ENCODE measurements around the gene PTCD1. TPM values are rescaled to one million over a fixed set of nuclear protein-coding genes. Genes with fewer than 3 reads are reported as not detected.

The PTCD1 gene
- total and polyA plus RNA-seq, 2 experiments from 2014 or later: 2.8 to 5.2 TPM

GRCh38 chr7:99476107-99476506 lies 37.5 kb upstream of the PTCD1 start:
- H3K36me3 ChIP-seq (ENCODE audit: low read depth): no peaks in the 10 kb centered on the region
- H3K4me1 ChIP-seq (ENCODE audit: insufficient read depth): peaks cover 10% of the 10 kb centered on the region
- DNase-seq: no peak
- H4K20me1 ChIP-seq (ENCODE audit: insufficient read depth): no peaks in the 10 kb centered on the region
- H3K27me3 ChIP-seq (replicated peaks; ENCODE audit: insufficient read depth): no peaks in the 10 kb centered on the region
- WGBS, 2 experiments (ENCODE audit: low coverage in 1 of 2, low lambda C conversion rate in 2 of 2, missing lambda C conversion rate in 2 of 2): 43 to 46% methylated on average over 5 of the region's 5 CpGs
- no peak overlapping the region for H3K4me2 ChIP-seq (ENCODE audit: unreplicated experiment)
- H2AFZ ChIP-seq: no peak overlapping the region
- no peaks in the 10 kb centered on the region for H3K9me3 ChIP-seq (ENCODE audit: low read depth)
- no peak overlapping the region for H3K9ac ChIP-seq
- TF ChIP-seq EZH2 (IDR thresholded peaks at IDR 0.05; ENCODE audit: insufficient read depth, poor library complexity, severe bottlenecking): no peak
- no peak for TF ChIP-seq EZH2phosphoT487 (IDR thresholded peaks at IDR 0.05; ENCODE audit: insufficient read depth, low read depth)
- in situ Hi-C loops (cut with MboI): no loop called here
- H3K9me2 ChIP-seq (ENCODE audit: insufficient read depth): no peaks in the 10 kb centered on the region
- peaks cover 9% of the 10 kb centered on the region; the same call in 1 of the 2 replicates for H3F3A ChIP-seq (ENCODE audit: insufficient read depth)
- H3K79me2 ChIP-seq (ENCODE audit: insufficient read depth): peaks cover 71% of the 10 kb centered on the region
- no peak overlapping the region for H3K4me3 ChIP-seq
- H3K27ac ChIP-seq: no peak overlapping the region

- H3K9me2 ChIP-seq (ENCODE audit: insufficient read depth): no peaks in the 10 kb centered on the region
- no peaks in the 10 kb centered on the region for H3K27me3 ChIP-seq (replicated peaks; ENCODE audit: insufficient read depth)
- TF ChIP-seq EZH2phosphoT487 (IDR thresholded peaks at IDR 0.05; ENCODE audit: insufficient read depth, low read depth): no peak
- no peak for TF ChIP-seq EZH2 (IDR thresholded peaks at IDR 0.05; ENCODE audit: insufficient read depth, poor library complexity, severe bottlenecking)
- H3K27ac ChIP-seq: peak overlapping the region; percentile 35
- peaks cover 19% of the 10 kb centered on the region for H3F3A ChIP-seq (ENCODE audit: insufficient read depth)
- H3K36me3 ChIP-seq (ENCODE audit: low read depth): no peaks in the 10 kb centered on the region
- H3K4me2 ChIP-seq (ENCODE audit: unreplicated experiment): peak overlapping the region; percentile 82
- H3K4me1 ChIP-seq (ENCODE audit: insufficient read depth): peaks cover 7% of the 10 kb centered on the region; the same call in 1 of the 2 replicates
- 2 to 4% methylated on average over 7 of the region's 7 CpGs for WGBS, 2 experiments (ENCODE audit: low coverage in 1 of 2, low lambda C conversion rate in 2 of 2, missing lambda C conversion rate in 2 of 2)
- H3K9ac ChIP-seq: peak overlapping the region; percentile 80
- in situ Hi-C loops (cut with MboI): no loop called here
- DNase-seq: peak; percentile 79
- no peaks in the 10 kb centered on the region for H3K9me3 ChIP-seq (ENCODE audit: low read depth)
- no peaks in the 10 kb centered on the region for H4K20me1 ChIP-seq (ENCODE audit: insufficient read depth)
- peak overlapping the region; percentile 96 for H2AFZ ChIP-seq
- peaks cover 51% of the 10 kb centered on the region for H3K79me2 ChIP-seq (ENCODE audit: insufficient read depth)
- H3K4me3 ChIP-seq: peak overlapping the region; percentile 79
Measured at GRCh38 chr7:99473315-99473596, 34.7 kb upstream of the PTCD1 start.

GRCh38 chr7:99472561-99473314 lies 34.1 kb upstream of the PTCD1 start, which contains the start of gene ZNF789:
TSS of gene ZNF789 (plus strand) at chr7:99472890. CDS start at chr7:99476457, 3,567 bp downstream.
- Histone ChIP-seq H3F3A (ENCODE audit: insufficient read depth) (peaks cover 19% of the 10 kb centered on the region), H3K9ac (peak within 1 kb of the TSS; percentile 80), H3K27ac (peak within 1 kb of the TSS; percentile 81), H3K4me2 (ENCODE audit: unreplicated experiment) (peak within 1 kb of the TSS; percentile 82), H3K9me3 (ENCODE audit: low read depth) (no peaks in the 10 kb centered on the region), H3K79me2 (ENCODE audit: insufficient read depth) (peaks cover 46% of the 10 kb centered on the region), H3K4me3 (peak within 1 kb of the TSS; percentile 79), H3K9me2 (ENCODE audit: insufficient read depth) (no peaks in the 10 kb centered on the region), H2AFZ (peak within 1 kb of the TSS; percentile 96), H4K20me1 (ENCODE audit: insufficient read depth) (no peaks in the 10 kb centered on the region), H3K27me3 (replicated peaks; ENCODE audit: insufficient read depth) (no peaks in the 10 kb centered on the region), H3K36me3 (ENCODE audit: low read depth) (no peaks in the 10 kb centered on the region), H3K4me1 (ENCODE audit: insufficient read depth) (peaks cover 7% of the 10 kb centered on the region; the same call in 1 of the 2 replicates)
- in situ Hi-C loops (cut with MboI): no loop called here
- no peak for TF ChIP-seq EZH2 (IDR thresholded peaks at IDR 0.05; ENCODE audit: insufficient read depth, poor library complexity, severe bottlenecking)
- TF ChIP-seq EZH2phosphoT487 (IDR thresholded peaks at IDR 0.05; ENCODE audit: insufficient read depth, low read depth): no peak
- WGBS, 2 experiments (ENCODE audit: low coverage in 1 of 2, low lambda C conversion rate in 2 of 2, missing lambda C conversion rate in 2 of 2): 1% methylated on average over 53 to 56 of the region's 56 CpGs
- DNase-seq: peak; percentile 99

DNA sequence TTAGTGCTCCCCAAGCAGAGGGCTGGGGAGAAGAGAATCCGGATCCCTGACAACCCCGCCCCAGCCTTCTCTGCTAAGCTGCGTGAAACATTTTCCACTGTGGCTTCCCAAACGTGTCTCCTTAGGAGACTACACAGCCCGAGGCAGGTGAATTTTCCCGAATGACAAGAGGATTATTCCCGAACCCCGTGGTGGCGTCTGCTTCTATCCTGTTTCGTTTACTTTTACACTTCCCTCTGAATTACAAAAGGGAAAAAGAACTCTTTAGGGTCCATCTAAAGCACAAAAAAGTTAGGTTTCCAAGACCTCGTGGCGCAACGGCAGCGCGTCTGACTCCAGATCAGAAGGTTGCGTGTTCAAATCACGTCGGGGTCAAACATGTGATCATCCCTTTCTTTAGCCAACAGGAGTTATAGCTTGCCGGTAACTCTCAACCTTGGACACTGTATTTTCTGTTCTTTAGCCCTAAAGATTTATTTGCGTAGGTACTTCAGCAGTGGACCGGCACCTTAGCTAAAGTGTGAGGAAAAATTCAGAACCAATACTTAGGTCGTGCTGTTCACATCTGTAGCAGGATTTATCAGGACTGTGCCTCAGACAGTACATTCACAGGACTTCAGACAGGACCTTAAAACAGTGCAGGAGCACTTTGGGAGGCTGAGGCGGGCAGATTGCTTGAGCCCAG lies 30.9 kb upstream of the PTCD1 start:
- TF ChIP-seq EZH2phosphoT487 (IDR thresholded peaks at IDR 0.05; ENCODE audit: insufficient read depth, low read depth): no peak
- no peaks in the 10 kb centered on the region for H3K9me3 ChIP-seq (ENCODE audit: low read depth)
- WGBS, 2 experiments (ENCODE audit: low coverage in 1 of 2, low lambda C conversion rate in 2 of 2, missing lambda C conversion rate in 2 of 2): 29 to 32% methylated on average over 23 of the region's 23 CpGs
- H3K9me2 ChIP-seq (ENCODE audit: insufficient read depth): no peaks in the 10 kb centered on the region
- H3K4me2 ChIP-seq (ENCODE audit: unreplicated experiment): no peak overlapping the region
- peaks cover 19% of the 10 kb centered on the region for H3F3A ChIP-seq (ENCODE audit: insufficient read depth)
- no peak overlapping the region for H3K9ac ChIP-seq
- in situ Hi-C loops (cut with MboI): no loop called here
- peak; percentile 28 for DNase-seq
- H3K27me3 ChIP-seq (replicated peaks; ENCODE audit: insufficient read depth): no peaks in the 10 kb centered on the region
- H3K36me3 ChIP-seq (ENCODE audit: low read depth): no peaks in the 10 kb centered on the region
- peak overlapping the region; percentile 44 for H3K4me3 ChIP-seq
- H3K27ac ChIP-seq: no peak overlapping the region
- H2AFZ ChIP-seq: peak overlapping the region; percentile 75
- H4K20me1 ChIP-seq (ENCODE audit: insufficient read depth): no peaks in the 10 kb centered on the region
- peaks cover 34% of the 10 kb centered on the region for H3K79me2 ChIP-seq (ENCODE audit: insufficient read depth)
- peaks cover 14% of the 10 kb centered on the region for H3K4me1 ChIP-seq (ENCODE audit: insufficient read depth)

Measured in GM23248 (cell line).